GM18909 (cell line): ENCODE measurements around the gene NOL3.
A peak's percentile ranks its signal among the peaks of the same experiment; 100 is the strongest.

Source experiments
- ATAC-seq: cut with Tn5 transposase; IDR thresholded peaks from one replicate; pipeline ENCODE4 v1.9.1; 2021; ENCODE audit warnings: mild to moderate bottlenecking; ENCODE audit not compliant: unreplicated experiment, poor library complexity

The NOL3 gene

GRCh38 chr16:67169011-67169451 lies 1.3 kb upstream of the NOL3 start:
- no peak for ATAC-seq

GRCh38 chr16:67169642-67170167 lies 633 bp upstream of the NOL3 start:
- no peak for ATAC-seq

DNA sequence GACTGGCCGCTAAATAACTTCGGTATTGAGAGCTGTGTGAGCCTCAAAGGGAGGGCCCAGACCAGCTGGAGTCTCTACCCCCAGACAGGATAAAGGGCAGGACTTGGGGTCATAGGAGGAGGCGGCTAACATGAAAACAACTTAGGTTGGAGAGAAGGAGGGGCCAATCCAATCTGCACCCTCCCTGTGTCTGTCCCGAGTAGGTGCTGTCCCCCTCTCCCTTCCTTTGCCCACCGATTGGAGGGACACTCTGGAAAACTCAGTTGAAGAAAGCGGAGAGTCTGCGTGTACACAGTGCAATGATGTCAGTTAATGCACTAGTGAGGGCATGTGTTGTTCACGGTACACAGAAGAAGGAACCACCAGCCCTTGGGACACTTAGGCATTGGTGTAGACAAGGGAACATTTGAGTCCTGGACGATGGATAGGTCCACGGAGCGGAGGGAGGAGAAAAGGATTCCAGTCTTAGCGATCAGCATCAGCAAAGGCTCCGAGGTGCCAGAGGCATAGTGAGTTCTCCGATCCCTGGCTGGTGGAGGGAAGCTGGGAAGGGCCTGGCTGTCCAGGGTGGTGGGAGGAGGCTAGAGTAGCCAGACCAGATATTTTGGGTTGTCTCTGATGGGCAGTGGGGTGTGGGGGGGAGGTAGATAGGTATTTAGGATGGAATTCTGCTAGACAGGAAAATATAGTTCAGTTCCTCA lies 761 bp downstream of the NOL3 start:
- no peak for ATAC-seq

DNA sequence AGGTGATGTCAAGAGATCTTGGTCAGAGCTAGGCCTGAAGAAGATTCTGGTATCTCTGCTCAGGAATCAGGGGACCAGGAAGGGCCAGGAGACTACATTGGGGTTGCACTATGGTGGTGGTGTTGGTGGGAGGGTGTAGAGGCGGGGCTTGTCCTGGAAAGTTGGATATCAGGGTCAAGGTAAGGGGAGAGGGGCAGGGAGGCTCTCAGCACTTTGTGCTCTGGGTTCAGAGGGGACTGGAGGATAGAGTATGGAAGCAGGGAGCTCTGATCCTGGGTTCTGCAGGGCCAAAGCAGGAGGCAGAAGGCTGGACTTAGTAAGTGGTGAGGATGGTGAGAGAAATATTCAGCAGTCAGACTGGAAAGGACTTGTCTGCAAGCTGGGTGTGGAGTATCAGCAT lies 3.0 kb downstream of the NOL3 start:
- ATAC-seq, result no peak

- ATAC-seq, result peak; percentile 48
These were observed 3.7 kb downstream of the NOL3 start for GRCh38 chr16:67173808-67174705.

GRCh38 chr16:67174706-67175231 lies 4.4 kb downstream of the NOL3 start:
- ATAC-seq, result no peak

- no peak for ATAC-seq
These were observed 6.3 kb downstream of the NOL3 start for GRCh38 chr16:67176662-67177061.

- ATAC-seq, result no peak
These were observed 7.7 kb downstream of the NOL3 start for GRCh38 chr16:67177743-67178699.

DNA sequence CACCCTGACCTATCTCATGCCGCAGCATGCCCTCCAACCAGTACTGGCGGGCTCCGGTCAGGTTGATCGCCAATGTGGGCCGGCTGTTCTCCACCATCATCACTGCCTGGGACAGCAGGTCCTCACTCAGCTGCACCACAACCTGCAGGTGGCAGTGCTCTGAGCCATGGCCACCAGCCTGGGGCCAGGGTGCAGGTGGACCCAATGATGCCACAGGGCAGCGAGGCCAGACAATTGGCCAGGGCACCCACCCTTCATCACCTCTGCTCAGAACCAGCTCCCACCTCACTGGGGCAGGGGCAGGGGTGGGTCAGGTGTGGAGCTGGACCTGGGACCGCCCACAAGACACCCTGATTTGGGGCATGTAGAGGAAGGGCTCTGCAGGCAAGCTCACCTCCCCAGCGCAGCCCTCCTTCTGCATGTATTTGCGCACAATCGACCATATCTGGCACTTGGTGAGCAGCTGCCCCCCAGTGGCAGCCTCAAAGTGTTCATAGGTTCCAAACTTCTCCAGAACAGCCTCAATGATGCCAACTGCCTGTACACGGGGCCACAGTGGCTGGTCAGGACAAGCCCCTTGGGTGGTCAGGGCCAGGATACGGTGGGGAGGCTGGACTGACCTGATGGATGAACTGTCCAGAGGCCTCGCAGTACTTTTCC lies 9.2 kb downstream of the NOL3 start:
- no peak for ATAC-seq

DNA sequence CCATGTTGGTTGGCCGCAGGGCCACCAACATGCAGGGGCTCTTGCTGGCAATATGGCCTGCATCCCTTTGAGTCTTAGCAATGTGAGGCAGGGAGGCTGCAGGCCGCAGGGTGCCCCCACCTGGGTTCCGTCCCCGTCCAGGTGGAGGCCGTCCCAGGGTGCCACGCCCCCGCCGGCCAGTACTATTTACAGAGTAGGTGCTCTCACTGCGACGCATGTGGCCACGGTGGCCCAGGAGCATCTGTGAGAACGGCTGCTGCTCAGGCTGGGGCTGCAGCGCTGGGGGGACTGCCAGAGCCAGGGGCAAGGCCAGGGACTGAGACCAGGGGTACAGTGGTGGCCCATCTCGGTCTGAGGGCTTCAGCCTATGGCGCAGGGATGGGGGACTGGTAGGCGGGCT lies 9.8 kb downstream of the NOL3 start:
- ATAC-seq, result no peak

GRCh38 chr16:67181346-67181745 lies 11.0 kb downstream of the NOL3 start:
- no peak for ATAC-seq

DNA sequence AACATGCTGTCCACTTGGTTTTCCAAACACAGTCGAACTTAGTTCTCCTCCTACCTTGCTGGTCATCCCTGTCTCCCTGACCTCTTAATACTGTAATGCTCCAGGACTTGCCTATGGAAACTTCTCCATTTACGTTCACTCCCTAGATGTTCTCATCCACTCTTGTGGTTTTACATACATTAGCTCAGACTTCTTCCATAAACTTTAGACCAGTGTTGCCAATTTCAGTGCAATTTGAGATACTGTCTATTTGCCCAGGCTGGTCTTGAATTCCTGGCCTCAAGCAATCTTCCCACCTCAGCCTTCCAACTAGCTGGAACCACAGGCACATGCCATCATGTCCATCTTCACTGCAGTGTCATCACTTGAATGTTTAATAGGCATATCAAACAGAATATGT lies 11.9 kb downstream of the NOL3 start:
- ATAC-seq, result no peak

DNA sequence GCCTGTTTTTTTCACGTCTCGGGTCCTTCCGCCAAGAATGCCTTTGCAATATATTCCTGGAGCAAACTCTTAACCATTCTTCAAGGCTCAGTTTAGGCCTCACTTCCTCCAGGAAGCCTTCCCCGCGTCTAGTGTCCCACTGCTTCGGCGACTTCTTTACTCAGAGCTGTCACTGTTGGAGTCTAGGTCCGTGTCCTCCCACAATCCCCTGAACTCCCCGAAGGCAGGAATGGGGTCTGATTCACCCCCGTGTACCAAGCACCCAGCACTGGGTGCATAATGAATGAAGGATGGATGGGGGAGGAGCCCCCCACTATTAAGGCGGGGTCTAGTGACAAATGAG lies 12.9 kb downstream of the NOL3 start:
- ATAC-seq, result no peak

DNA sequence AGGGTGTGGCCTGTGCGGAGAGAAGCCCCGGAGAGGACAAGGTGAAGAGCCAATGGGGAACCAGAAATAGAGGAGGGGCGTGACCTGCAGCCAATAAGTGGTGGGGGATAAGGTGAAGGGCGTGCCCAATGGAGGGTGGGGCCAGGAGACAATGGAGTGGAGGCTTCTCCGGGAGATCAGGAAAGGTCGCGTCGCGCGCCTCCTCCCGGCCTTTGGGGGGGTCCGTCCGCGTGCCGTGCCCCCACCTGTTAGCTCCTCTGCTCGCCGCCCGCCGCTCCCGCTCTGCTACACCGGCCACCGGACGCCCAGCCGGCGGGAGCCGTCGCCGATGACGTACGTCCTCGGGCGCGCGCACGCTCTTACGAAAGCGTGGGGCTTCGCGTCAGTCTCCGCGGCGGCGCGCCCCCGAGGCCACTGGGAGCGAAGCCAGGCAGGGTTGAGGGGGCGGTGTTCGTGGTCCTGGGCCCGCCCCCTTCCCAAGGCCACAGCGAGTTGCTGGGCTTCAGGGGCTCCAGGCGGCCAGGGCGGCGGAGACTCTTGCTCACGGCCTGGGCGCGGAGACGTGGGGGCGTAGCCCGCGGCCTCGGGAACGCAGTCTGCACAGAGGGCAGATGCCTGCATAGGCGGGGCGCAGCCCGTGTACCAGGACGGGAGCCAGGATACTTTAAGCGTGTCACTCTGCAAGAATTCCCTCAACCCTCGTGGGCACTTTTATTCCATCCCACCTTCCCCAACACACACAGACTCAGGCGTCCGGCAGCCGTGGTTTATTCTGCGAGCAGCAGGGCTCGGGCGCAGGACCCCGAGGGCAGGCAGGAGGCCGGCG lies 13.5 kb downstream of the NOL3 start, which contains the start of gene MATCAP1:
Gene MATCAP1 (minus strand): TSS at position 337 of the 826 bp plus-strand sequence. CDS start 3,353 bp downstream, outside the sequence.
- peak; percentile 94 for ATAC-seq

GRCh38 chr16:67184453-67184994 lies 14.2 kb downstream of the NOL3 start:
- no peak for ATAC-seq

GRCh38 chr16:67184995-67185650 lies 14.8 kb downstream of the NOL3 start:
- no peak for ATAC-seq

GRCh38 chr16:67185651-67186134 lies 15.4 kb downstream of the NOL3 start:
- ATAC-seq, result no peak

DNA sequence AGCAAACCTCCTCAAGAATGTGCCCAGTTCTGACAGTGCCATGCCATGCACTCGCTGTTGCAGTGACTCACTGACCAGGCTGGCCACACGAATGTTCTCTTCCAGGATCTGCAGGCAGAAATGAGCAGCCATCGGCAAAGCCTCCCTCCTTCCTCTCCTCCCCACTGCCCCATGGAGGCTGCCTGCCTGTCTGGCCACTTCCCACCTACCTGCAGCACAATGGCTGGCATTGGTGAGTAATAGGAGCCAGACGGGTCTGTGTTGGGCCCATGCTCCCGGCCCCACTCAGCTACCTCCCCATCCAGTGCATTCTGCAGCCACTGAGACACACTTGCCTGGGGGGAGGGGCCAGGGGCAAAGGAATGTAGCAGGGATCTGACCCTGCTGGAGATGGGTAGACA lies 16.2 kb downstream of the NOL3 start:
- ATAC-seq, result no peak
